Subcutaneous abdominal adipose tissue (tissue), 5 donors: ENCODE measurements around the gene FUT3.

ENCODE experiments used
- H3K27ac ChIP-seq: one replicate; pipeline ENCODE4 v1.7.0; 2013; ENCODE audit warnings: low read depth, mild to moderate bottlenecking, inconsistent platforms, low read length, moderate library complexity
- H3K27me3 ChIP-seq, 5 donors: one replicate each; pipeline ENCODE4 v1.7.0; 2013; ENCODE audit warnings: low read length in 5 of 5, inconsistent platforms in 1 of 5; ENCODE audit not compliant: control insufficient read depth in 5 of 5, insufficient read depth in 4 of 5
- H3K36me3 ChIP-seq, 5 donors: one replicate each; pipeline ENCODE4 v1.7.0; 2013; ENCODE audit warnings: low read length in 5 of 5; ENCODE audit not compliant: control insufficient read depth in 5 of 5, insufficient read depth in 5 of 5
- H3K4me1 ChIP-seq, 5 donors: one replicate each; pipeline ENCODE4 v1.7.0; 2013; ENCODE audit warnings: low read length in 5 of 5, mild to moderate bottlenecking in 3 of 5, moderate library complexity in 1 of 5; ENCODE audit not compliant: control insufficient read depth in 5 of 5, insufficient read depth in 5 of 5
- H3K4me3 ChIP-seq, 5 donors: one replicate each; pipeline ENCODE4 v1.7.0; 2013; ENCODE audit warnings: low read length in 5 of 5, low read depth in 1 of 5
- H3K9ac ChIP-seq, 5 donors: one replicate each; pipeline ENCODE4 v1.7.0; 2013; ENCODE audit warnings: low read length in 5 of 5, mild to moderate bottlenecking in 4 of 5, moderate library complexity in 3 of 5
- H3K9me3 ChIP-seq, 5 donors: one replicate each; pipeline ENCODE4 v1.7.0; 2013; ENCODE audit warnings: low read length in 5 of 5; ENCODE audit not compliant: control insufficient read depth in 5 of 5
- donor health status: healthy.
- donor health status: healthy.
- donor health status: healthy.
- donor health status: healthy.
- donor health status: healthy.

Gene FUT3

DNA sequence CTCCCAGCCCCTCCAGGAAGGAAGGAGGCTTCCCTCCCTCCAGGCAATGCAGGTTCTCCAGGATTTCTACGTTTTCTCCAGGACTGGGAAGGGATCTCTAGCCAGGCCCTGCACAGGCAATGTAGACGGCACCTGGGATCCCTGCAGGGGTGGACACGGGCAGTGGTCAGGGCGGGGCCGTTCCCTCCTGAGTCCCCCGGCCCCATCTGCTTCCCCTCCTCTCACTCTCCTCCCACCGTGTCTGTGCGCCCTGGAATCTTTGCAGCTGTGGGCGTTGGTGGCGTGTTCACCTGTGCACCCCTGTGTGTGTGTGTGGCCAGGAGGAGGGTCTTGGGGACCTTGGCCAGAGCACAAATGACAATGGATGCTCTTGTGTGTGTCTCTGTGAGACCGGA is 36.4 kb downstream of the FUT3 start:
- Histone ChIP-seq H3K9me3 (no peaks in the 10 kb centered on the region), H3K9ac (no peak overlapping the region), H3K27ac (no peak overlapping the region), H3K27me3 (peaks cover 7 to 19% (median 10%) of the 10 kb centered on the region in 5 donors), H3K36me3 (no peaks in the 10 kb centered on the region), H3K4me3 (no peak overlapping the region), H3K4me1 (no peaks in the 10 kb centered on the region)

DNA sequence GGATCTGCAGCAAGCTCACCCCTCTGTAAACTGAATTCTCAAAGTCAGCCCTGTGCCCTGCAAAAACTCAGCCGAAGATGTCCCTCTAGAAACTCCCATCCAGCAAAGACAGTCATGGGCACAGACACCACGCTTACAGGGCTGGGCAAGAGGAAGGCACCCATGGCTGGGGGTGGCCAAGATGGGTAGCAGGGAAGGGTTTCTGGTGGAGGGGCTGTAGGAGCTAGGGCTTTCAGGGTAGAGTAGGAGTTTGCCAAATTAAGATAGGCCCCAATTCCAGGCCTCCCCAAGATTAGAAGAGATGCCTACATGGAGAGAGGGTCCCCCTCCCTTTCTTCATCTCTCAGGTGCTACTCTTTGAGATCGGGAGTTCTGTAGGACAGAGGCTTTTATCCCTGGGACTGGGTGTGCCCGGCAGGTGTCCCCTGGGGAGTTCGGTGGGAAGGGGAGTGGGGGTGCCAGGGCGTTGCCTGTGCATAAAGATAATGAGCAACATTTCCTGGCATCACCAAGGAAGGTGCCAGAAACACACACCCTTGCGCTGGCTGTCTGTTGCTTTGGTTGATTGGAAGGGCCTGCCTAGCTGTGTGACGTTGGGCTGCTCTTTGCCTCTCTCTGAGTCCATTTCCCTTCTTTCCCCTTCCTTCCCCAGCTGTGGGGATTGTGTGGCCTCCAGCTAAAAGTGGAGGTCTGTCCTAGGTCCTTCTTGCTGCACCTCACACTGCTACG is 37.0 kb downstream of the FUT3 start:
- Histone ChIP-seq H3K4me1 (no peaks in the 10 kb centered on the region), H3K4me3 (no peak overlapping the region), H3K9ac (no peak overlapping the region), H3K27ac (no peak overlapping the region), H3K27me3 (peaks cover 7 to 19% (median 10%) of the 10 kb centered on the region in 5 donors), H3K36me3 (no peaks in the 10 kb centered on the region), H3K9me3 (no peaks in the 10 kb centered on the region)

DNA sequence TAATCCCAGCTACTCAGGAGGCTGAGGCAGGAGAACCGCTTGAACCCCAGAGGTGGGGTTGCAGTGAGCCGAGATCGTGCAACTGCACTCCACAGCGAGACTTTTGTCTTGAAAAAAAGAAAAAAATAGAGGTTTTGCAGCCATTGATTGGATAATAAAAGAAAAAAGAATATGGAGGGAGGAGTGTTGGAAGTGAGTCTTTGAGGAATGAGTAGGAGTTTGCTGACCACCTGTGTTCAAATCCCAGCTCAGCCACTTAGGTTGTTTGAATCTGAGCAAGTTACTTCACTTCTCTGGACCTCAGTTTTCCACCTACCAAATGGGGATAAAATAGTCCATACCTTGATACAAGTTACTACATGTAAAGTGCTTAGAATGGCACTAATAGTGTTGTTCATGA is 40.1 kb downstream of the FUT3 start:
- peaks cover 0 to 3% (median 0%) of the 10 kb centered on the region in 5 donors for H3K9me3 ChIP-seq
- no peak overlapping the region for H3K9ac ChIP-seq
- H3K27ac ChIP-seq: no peak overlapping the region
- H3K4me3 ChIP-seq: no peak overlapping the region
- peaks cover 0 to 13% (median 7%) of the 10 kb centered on the region in 5 donors for H3K27me3 ChIP-seq
- no peaks in the 10 kb centered on the region for H3K36me3 ChIP-seq
- H3K4me1 ChIP-seq: no peaks in the 10 kb centered on the region

DNA sequence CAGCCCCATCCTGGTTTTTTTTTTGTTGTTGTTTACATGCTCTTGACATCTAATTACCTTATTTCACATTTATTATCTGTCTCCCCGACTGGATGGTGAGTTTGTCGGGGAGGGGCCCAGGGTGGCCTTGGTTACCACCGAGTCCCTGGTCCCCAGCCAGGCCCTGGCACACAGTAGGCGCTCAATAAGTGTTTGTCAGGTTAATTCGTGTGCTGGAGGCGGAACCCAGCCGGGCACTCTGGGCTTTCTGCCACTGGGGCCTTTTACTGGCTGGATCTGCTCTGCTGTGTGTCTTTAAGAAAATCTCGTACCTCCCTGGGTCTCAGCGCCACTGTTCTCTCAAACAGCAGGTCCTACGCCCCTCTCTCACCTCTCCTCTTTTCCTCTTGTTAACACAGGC is 41.8 kb downstream of the FUT3 start:
- H3K9me3 ChIP-seq: peaks cover 0 to 3% (median 0%) of the 10 kb centered on the region in 5 donors
- peaks cover 0 to 7% (median 0%) of the 10 kb centered on the region in 5 donors for H3K4me1 ChIP-seq
- no peak overlapping the region for H3K4me3 ChIP-seq
- no peaks in the 10 kb centered on the region for H3K36me3 ChIP-seq
- peaks cover under 1 to 18% (median 11%) of the 10 kb centered on the region in 5 donors for H3K27me3 ChIP-seq
- H3K9ac ChIP-seq: no peak overlapping the region
- H3K27ac ChIP-seq: no peak overlapping the region

DNA sequence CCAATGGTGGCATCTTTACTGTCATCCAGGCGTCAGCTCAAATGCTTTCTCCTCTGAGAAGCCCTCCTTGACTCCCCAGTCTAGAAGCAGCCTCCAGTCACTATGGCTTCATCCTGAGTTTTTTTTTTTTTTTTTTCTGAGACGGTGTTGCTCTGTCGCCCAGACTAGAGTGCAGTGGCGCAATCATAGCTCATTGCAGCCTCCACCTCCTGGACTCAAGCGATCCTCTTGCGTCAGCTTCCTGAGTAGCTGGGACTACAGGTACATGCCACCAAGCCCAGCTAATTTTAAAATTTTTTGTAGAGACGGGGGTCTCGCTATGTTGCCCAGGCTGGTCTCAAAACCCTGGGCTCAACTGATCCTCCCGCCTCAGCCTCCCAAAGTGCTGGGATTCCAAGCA is 42.2 kb downstream of the FUT3 start:
- Histone ChIP-seq H3K27ac (no peak overlapping the region), H3K4me3 (no peak overlapping the region), H3K27me3 (peaks cover 0 to 19% (median 13%) of the 10 kb centered on the region in 5 donors), H3K36me3 (no peaks in the 10 kb centered on the region), H3K4me1 (peaks cover 0 to 10% (median 0%) of the 10 kb centered on the region in 5 donors), H3K9me3 (peaks cover 0 to 3% (median 0%) of the 10 kb centered on the region in 5 donors), H3K9ac (no peak overlapping the region)

DNA sequence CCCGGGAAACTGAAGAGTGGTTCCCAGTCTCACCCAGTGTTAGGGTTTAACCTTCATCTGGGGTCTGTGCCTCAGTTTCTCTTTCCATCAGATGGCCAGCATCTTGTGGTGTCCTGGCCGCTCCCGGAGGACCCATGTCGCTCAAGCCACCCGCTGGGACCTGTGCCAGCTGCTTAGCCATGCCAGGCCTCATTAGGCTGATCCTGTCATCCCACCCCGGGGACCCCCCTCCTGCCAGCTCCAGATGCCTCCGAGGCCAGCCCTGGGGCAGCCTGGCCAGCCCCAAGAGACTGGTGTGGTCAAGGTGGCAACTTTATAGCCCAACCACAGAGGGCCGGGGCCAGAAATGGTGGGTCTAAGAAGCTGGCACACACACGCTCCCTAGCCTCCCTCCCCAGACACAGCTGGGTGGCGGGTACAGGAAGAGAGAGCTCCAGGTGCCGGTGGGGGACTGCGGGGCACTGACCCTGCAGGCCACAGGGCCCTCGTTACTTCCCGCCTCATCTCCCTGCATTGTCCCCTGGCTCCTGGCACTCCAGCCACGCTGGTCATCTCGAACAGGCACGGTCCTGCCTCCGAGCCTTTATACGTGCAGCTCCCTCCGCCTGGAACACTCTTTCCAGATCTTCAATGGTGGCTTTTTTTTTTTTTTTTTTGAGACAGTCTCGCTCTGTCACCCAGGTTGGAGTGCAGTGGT is 43.0 kb downstream of the FUT3 start:
- Histone ChIP-seq H3K36me3 (no peaks in the 10 kb centered on the region), H3K9ac (no peak overlapping the region), H3K4me3 (no peak overlapping the region), H3K4me1 (peaks cover 0 to 18% (median 6%) of the 10 kb centered on the region in 5 donors), H3K27ac (no peak overlapping the region), H3K9me3 (peaks cover 0 to 3% (median 0%) of the 10 kb centered on the region in 5 donors), H3K27me3 (peaks cover 5 to 26% (median 18%) of the 10 kb centered on the region in 5 donors)

DNA sequence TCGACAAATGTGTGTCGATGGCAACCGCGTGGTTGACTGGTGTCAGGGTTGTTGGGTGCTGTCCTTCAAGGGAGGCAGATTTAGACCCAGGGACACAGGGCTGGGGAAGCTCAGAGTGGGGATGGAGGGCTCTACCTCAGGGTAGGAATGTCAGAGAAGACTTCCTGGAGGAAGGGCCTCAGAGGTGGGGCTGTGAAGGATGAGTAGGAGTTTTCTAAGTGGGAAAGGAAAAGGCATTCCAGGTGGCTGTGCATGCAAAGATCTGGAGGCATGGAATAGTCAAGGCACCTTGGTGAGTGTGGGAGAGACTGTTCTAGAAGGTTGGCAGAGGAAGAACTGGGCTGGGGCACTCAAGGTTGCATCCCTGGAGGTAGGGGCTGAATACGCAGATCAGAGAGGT is 44.3 kb downstream of the FUT3 start:
- Histone ChIP-seq H3K9me3 (peaks cover 0 to 3% (median 0%) of the 10 kb centered on the region in 5 donors), H3K4me3 (no peak overlapping the region), H3K4me1 (peaks cover 0 to 20% (median 7%) of the 10 kb centered on the region in 5 donors), H3K36me3 (no peaks in the 10 kb centered on the region), H3K9ac (no peak overlapping the region), H3K27ac (no peak overlapping the region), H3K27me3 (peaks cover 7 to 34% (median 26%) of the 10 kb centered on the region in 5 donors)

DNA sequence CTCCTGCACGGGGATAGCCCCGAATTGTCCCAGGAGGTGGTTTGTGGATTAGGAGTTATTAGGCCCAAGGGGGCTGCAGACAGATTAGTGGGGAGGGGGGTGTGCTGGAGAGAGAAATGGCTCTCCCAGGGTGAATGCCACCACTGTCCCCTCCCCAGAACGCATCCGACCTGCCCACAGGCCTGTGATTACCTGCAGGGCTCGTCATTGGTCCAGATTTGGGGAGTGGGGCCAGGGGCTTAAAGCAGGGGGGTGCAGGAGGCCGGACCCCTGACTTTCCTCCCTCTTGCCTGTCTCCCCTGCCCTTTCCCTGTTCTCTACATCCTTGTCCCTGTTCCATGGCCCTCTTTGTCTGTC is 45.1 kb downstream of the FUT3 start:
- no peaks in the 10 kb centered on the region for H3K36me3 ChIP-seq
- H3K9me3 ChIP-seq: peaks cover 0 to 3% (median 0%) of the 10 kb centered on the region in 5 donors
- H3K27ac ChIP-seq: no peak overlapping the region
- H3K4me1 ChIP-seq: peaks cover 0 to 20% (median 7%) of the 10 kb centered on the region in 5 donors
- no peak overlapping the region for H3K4me3 ChIP-seq
- H3K9ac ChIP-seq: no peak overlapping the region
- peaks cover 15 to 41% (median 29%) of the 10 kb centered on the region in 5 donors for H3K27me3 ChIP-seq

DNA sequence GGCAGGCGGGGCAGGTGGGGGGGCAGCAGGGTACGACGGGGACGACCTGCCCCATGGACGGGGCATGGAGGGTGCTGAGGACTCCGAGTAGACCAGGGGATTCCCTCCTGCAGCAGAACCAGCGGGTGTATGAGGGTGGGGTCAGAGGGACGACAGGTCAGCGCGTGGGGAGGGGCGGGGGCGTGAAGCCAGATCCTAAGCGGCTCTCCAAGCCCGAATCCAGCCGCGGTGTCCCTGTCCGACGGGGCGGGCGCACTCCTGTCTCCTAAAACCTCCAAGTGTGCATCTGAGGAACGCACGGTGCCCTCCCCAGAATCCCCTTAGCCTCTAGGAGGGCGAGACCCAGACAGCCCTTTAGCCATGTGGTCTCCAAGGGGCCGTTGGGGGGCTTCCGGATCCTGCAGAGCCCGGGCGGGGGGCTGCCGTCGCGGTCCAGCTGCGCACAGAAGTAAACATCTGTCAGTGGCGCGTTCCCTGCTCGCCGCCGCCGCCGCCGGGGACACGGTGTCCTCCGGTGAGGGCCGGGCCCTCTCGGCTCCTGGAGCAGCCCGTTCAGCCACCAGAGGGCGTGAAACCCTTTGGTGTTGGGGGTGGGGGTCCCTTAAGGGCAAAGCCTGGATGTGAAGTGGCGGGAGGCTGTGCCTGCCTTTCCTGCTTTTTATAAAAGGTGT is 45.7 kb downstream of the FUT3 start:
- Histone ChIP-seq H3K27ac (no peak overlapping the region), H3K9me3 (peaks cover 0 to 3% (median 0%) of the 10 kb centered on the region in 5 donors), H3K4me1 (peaks cover 0 to 20% (median 8%) of the 10 kb centered on the region in 5 donors), H3K27me3 (peaks cover 17 to 45% (median 32%) of the 10 kb centered on the region in 5 donors), H3K9ac (no peak overlapping the region), H3K4me3 (no peak overlapping the region), H3K36me3 (no peaks in the 10 kb centered on the region)
